NCI-H2107 (cell line): ENCODE results near the gene NDNF.

ENCODE experiments used
- DNase-seq: peaks from one replicate; lab custom pipeline; 2025; lab: John Stamatoyannopoulos, UW

The NDNF gene

GRCh38 chr4:121070696-121071639 lies 1.4 kb downstream of the NDNF start:
- DNase-seq = no peak

- DNase-seq = no peak
These were observed 2.1 kb downstream of the NDNF start for GRCh38 chr4:121070274-121070673.

- no peak for DNase-seq
These were observed 2.9 kb downstream of the NDNF start for GRCh38 chr4:121069430-121069829.

DNA sequence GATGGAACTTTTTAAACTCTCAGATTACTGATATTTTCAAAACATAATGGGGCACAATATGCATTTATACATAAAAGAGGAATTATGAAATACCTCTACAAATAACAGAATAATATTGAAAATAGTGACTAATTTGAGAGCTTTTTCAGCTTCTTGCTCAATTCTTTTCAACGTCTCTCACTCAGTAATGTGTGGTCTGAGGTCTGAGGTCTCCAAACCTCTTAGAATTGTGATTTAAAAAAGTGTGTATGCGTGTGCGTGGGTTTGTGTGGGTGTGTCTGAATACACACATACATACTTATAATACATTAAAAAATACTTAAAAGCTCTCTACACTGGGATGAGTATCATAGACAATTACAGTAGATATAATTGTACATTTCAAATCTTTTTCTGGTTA lies 7.9 kb downstream of the NDNF start:
- no peak for DNase-seq

GRCh38 chr4:121062521-121062920 lies 9.8 kb downstream of the NDNF start:
- DNase-seq = no peak

DNA sequence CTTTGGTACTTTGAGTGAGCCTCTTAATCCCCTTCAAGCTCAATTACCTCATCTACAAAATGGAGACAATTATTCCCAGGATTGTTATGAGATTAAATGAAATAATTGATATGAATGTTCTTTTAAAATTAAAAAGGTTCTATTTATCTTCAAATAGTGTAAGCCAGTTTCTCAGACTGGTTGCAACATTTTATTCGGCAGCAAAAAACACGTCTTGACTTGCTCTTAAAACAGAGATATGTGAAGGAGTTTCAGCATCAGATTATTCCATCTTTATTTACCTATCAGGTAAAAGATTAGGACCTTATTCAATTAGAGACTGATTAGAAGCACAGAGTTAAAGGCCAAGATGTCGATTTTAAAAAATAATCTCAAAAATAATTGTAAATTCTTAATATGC lies 10.5 kb downstream of the NDNF start:
- no peak for DNase-seq

GRCh38 chr4:121061215-121061614 lies 11.1 kb downstream of the NDNF start:
- no peak for DNase-seq

DNA sequence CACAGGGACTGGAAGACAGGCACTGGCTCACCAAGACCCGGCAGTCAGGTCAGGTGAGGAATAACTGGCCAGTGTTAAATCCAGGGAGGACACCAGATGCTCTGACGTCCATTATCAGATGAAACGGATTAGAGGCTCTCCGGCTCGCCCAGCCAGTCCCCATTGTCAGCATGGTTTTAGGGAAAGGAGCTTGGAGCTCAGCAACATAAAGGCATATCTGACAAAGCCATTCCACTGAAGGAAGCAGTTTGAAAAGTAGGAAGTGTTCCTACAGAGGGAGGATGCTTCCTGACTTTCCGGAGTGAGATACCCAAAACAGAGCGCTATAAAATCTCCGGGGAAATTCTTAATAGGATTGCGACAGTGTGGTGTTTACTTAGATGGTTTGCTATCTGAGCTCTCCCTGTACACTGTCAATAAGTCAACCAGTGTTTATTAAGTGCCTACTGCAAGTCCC lies 14.8 kb downstream of the NDNF start:
- DNase-seq = no peak

DNA sequence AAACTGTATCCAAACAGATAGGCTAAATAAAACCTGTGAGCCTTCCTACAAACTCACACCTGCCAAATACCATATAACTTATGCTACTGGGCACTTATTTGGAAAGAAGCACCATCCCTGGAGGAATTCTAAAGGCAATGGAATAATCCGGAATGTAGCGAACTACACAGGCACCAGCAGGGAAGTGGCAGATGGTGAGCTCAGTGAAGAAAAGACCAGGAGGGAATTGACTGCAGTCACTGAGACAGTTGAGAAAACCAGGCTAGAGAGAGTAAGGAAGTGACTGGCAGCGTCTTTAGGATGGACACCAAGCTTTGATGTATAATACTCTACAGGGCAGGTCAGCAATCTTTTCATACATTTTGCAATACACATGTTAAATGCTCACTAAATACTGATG lies 16.3 kb downstream of the NDNF start:
- DNase-seq = no peak

DNA sequence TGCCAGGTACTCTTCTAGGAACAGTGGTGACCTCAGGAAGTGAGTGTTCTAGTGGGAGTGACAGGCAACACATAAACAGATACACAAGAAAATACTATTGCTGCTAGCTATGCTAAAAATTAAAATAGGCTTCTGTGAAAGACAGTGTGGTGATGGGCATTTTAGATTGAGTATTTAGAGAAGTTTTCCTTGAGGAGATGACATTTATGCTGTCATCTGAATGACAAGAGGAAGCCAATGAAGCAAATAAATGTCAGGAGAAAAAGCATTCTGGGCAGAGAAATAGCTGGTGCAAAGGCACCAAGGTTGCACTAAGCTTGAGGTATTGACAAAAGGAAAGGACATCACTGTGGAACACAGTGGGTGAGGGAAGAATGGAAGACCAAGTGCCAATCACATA lies 18.0 kb downstream of the NDNF start:
- DNase-seq = no peak

GRCh38 chr4:121053601-121054143 lies 18.7 kb downstream of the NDNF start:
- no peak for DNase-seq

- DNase-seq = no peak
These were observed 22.0 kb downstream of the NDNF start for GRCh38 chr4:121050300-121050699.

GRCh38 chr4:121049072-121049599 lies 23.2 kb downstream of the NDNF start:
- no peak for DNase-seq

DNA sequence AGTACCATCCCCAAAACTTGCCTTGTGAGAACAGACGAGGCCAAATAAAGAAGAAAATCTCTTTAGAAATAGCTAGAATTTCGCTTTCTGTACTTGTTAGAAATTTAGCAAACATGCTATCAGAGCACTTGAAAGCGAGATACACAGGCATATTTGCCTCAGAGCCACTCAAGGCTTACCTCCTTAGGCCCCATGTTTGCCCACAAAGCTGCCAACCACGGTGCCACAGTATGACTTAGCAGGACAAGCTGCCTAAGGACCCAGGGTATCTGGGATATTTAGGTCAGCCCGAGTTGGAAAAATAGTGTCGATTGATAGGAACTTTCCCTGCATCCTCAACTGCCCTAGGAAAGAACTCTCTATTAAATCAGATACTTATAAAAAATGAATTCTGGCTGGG lies 24.2 kb downstream of the NDNF start:
- no peak for DNase-seq

- no peak for DNase-seq
These were observed 30.8 kb downstream of the NDNF start for GRCh38 chr4:121041307-121042090.

GRCh38 chr4:121034017-121034416 lies 38.3 kb downstream of the NDNF start:
- no peak for DNase-seq

DNA sequence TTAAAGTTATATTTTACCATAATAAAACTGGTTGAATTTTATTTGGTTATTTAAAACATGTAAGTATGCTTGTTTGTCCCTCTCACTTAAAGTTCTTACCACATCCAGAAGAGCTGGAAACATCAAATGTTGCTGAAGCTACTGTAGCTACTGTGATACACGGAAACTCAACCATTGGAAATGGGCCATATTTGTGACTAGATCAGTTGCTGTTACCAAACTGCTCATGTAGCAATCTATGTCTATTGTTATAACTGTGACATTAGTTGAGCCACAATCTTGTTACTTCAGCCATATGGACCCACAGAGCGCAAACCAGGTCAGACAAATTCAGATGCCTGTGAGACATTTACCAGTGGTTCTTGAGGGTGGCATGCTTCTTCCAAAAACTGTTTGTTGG lies 41.6 kb downstream of the NDNF start:
- DNase-seq = no peak

GRCh38 chr4:121030131-121030530 lies 42.2 kb downstream of the NDNF start:
- DNase-seq = no peak

GRCh38 chr4:121026034-121026433 lies 46.3 kb downstream of the NDNF start:
- no peak for DNase-seq

- DNase-seq = no peak
These were observed 46.8 kb downstream of the NDNF start for GRCh38 chr4:121025540-121025939.

GRCh38 chr4:121018543-121018942 lies 53.8 kb downstream of the NDNF start:
- DNase-seq = no peak

DNA sequence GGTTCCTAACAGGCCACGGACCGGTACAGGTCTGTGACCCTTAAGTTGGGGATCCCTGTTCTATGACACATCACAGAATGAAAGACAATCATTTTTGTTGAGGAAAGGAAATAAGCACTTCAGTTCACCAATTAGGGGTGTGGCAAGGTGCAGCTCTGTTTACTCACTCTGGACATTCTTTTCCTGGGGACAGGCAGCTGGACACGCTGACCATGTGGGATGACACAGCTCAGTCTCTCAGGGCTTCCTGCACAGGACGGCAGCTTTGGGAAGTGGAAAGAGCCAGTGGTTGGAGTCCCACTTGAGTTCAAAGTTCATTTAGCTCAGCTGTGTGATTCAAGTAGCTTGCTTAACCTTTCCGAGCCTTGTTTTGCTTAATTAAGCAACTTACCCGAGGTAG lies 55.7 kb downstream of the NDNF start:
- DNase-seq = no peak

- DNase-seq = no peak
These were observed 56.9 kb downstream of the NDNF start for GRCh38 chr4:121015421-121015820.
